ENCODE measurements around the gene KRT78.
"Not testable (repeated sequence)": the region's sequence is repeated elsewhere in the genome, so short reads cannot be mapped to it uniquely, and the experiment has no call there.

Gene KRT78

DNA sequence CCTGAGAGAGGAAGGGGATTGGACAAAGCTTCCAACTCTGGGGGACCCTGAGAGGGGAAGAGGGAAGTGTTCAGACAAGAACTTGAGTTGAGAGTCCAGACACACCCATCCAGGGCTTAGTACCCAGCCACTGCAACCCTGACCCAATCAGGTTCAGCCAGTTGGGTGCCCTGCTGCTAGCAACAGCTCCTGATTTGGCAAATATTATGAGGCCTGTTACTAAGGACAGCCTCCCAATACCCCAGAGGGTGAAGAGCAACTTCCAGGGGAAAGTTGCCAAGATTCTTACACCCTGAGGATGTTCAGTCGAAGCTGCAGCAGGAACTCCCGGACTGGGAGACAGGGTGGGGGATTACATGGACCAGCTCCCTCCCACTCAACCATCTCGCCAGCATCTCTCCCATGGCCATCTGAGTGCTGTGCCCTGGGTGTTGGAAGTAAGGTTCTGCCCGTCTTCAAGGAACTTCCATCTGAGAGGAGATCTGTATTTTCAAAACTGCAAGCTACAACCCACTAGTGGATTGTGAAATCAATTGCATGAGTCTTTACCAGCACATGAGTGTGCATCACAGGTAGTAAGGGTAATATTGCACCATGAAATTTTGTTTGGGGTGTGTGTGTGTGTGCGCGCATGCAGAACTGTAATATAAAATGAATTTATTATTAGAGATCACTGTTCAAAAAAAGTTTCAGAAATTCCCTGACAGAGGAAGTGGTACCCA lies 11.5 kb upstream of the KRT78 start:
- peak; percentile 56 for DNase-seq (ENCODE audit: low read depth)
- H3K4me3 ChIP-seq (ENCODE audit: control insufficient read depth, low read depth, low read length): no peak overlapping the region
- TF ChIP-seq, protein P1, sequence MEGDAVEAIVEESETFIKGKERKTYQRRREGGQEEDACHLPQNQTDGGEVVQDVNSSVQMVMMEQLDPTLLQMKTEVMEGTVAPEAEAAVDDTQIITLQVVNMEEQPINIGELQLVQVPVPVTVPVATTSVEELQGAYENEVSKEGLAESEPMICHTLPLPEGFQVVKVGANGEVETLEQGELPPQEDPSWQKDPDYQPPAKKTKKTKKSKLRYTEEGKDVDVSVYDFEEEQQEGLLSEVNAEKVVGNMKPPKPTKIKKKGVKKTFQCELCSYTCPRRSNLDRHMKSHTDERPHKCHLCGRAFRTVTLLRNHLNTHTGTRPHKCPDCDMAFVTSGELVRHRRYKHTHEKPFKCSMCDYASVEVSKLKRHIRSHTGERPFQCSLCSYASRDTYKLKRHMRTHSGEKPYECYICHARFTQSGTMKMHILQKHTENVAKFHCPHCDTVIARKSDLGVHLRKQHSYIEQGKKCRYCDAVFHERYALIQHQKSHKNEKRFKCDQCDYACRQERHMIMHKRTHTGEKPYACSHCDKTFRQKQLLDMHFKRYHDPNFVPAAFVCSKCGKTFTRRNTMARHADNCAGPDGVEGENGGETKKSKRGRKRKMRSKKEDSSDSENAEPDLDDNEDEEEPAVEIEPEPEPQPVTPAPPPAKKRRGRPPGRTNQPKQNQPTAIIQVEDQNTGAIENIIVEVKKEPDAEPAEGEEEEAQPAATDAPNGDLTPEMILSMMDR (conservative IDR thresholded peaks at IDR 0.05; ENCODE audit: control insufficient read depth, insufficient read depth, low read depth, low read length): no peak

DNA sequence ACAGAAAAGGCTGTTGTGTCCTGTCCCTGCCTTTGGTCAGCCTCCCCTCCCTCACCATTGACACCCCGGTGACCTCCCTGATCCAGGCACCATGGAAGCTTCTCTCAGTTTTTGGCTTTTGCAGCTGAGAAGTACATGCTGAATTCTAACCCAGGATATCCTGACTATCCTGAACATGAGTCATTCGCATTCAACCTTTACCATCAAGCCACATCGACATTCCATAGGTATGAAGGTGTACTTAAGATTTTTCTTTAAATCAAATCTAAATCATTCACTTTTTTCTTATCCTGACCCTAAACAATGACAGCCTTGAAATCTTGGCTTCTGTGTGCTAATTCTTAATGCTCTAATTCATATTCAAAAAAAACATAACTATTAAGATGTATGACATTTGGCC lies 8.7 kb upstream of the KRT78 start:
- TF ChIP-seq, protein P1 (conservative IDR thresholded peaks at IDR 0.05; ENCODE audit: control insufficient read depth, insufficient read depth, low read depth, low read length): no peak
- DNase-seq (ENCODE audit: low read depth): no peak
- no peak overlapping the region for H3K4me3 ChIP-seq (ENCODE audit: control insufficient read depth, low read depth, low read length)

DNA sequence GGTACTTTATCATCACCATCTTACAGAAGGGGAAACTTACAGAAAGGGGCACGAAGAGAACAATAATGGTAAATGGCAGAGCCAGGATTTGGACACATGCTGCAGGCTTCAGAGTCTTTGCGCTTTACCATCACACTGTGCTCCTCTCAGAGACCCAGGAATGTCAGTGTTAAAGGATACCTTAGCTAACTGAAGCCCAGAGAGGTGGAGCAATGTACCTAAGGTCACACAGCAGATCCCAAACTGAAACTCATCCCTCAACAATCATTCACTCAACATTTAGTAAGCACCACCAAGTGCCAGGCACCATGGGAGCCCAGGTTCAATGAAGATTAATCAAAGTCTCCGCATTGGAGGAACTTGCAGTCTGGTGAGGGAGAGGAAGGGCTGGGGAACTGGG lies 8.0 kb upstream of the KRT78 start:
- TF ChIP-seq, protein P1 (conservative IDR thresholded peaks at IDR 0.05; ENCODE audit: control insufficient read depth, insufficient read depth, low read depth, low read length): no peak
- no peak overlapping the region for H3K4me3 ChIP-seq (ENCODE audit: control insufficient read depth, low read depth, low read length)
- DNase-seq (ENCODE audit: low read depth): no peak

DNA sequence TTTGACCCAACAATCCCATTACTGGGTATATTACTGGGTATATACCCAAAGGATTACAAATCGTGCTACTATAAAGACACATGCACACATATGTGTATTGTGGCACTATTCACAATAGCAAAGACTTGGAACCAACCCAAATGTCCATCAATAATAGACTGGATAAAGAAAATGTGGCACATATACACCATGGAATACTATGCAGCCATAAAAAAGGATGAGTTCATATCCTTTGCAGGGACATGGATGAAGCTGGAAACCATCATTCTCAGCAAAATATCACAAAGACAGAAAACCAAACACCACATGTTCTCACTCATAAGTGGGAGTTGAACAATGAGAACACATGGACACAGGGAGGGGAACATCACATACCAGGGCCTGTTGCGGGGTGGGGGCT lies 7.3 kb upstream of the KRT78 start:
- H3K4me3 ChIP-seq (ENCODE audit: control insufficient read depth, low read depth, low read length); DNase-seq (ENCODE audit: low read depth): not testable (repeated sequence)

DNA sequence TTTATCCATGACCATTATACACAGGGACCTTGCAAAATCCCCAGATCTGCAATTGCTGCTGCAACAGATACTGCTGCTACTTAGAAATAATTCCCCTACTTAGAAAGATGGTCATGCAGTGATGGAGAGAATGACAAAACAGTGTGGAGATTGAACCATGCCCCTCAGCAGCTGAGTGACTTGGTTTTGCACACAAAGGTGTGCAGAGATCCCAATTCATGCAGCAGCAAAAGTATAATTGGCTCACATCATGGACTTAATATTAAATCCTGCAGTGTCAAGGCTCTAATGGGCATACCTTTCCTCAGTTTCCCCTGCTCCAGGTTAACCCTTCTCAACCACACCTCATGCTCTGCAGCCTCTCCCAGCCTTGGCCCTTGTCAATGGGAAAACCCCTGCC lies 3.0 kb upstream of the KRT78 start:
- no peak overlapping the region for H3K4me3 ChIP-seq (ENCODE audit: control insufficient read depth, low read depth, low read length)
- no peak for DNase-seq (ENCODE audit: low read depth)
- TF ChIP-seq, protein P1 (conservative IDR thresholded peaks at IDR 0.05; ENCODE audit: control insufficient read depth, insufficient read depth, low read depth, low read length): no peak

DNA sequence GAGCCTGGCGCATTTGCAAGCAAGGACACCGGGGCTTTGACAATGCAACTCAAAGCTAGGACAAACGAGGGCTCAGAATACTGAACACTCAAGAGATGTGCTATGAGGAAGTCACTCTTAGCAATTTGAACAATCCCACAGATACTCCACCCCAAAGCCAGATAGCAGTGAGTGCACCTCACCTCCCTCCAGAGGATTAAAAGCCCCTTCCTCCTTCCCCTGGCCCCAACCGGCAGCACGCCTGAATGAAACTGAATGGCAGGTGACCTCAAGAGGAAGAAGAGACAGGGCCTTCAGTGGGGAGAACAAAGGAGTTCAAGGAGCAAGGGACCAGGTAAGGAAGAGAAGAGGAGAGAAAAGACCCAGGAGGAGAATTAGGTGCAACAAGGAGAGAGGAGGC lies 1.9 kb upstream of the KRT78 start:
- H3K4me3 ChIP-seq (ENCODE audit: control insufficient read depth, low read depth, low read length): no peak overlapping the region
- TF ChIP-seq, protein P1 (conservative IDR thresholded peaks at IDR 0.05; ENCODE audit: control insufficient read depth, insufficient read depth, low read depth, low read length): no peak
- DNase-seq (ENCODE audit: low read depth): no peak

DNA sequence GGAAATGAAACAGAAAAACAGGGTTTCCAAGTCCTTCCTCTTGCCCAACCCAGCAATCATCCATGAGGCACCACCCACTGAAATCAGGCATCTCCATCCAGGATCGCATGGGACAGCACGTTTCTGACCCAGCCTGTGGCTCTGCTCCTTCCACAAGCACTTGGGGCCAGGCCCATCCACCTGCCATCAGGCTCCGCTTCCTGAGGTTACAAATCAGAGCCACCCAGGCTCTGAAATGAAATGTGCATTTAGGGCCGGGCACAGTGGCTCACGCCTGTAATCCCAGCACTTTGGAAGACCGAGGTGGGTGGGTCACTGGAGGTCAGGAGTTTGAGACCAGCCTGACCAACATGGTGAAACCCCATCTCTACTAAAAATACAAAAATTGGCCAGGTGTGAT lies 717 bp upstream of the KRT78 start:
- TF ChIP-seq, protein P1 (conservative IDR thresholded peaks at IDR 0.05; ENCODE audit: control insufficient read depth, insufficient read depth, low read depth, low read length): no peak
- no peak overlapping the region for H3K4me3 ChIP-seq (ENCODE audit: control insufficient read depth, low read depth, low read length)
- DNase-seq (ENCODE audit: low read depth): no peak

All from fibroblast of mammary gland (primary cell).